Hepatocyte (in vitro differentiated cells): ENCODE results near the gene PRSS22. TPM values are rescaled to one million over a fixed set of nuclear protein-coding genes. Genes with fewer than 3 reads are reported as not detected.
A peak's percentile ranks its signal among the peaks of the same experiment; 100 is the strongest.

Experiments
- DNase-seq: peaks from one replicate; pipeline ENCODE4 v3.0.0-alpha.2; 2016; ENCODE audit warnings: low spot score
- H2AFZ ChIP-seq: fragments of 200-600 bp; sonication (generic); 2 replicates; pipeline ENCODE4 v1.6.0; 2016; ENCODE audit warnings: antibody characterized with exemption, mild to moderate bottlenecking
- H3K27ac ChIP-seq: fragments of 200-600 bp; sonication (generic); 2 replicates; pipeline ENCODE4 v1.5.1; 2016; ENCODE audit warnings: mild to moderate bottlenecking
- H3K27me3 ChIP-seq: fragments of 200-600 bp; sonication (generic); 2 replicates; pipeline ENCODE4 v1.6.1; 2016
- H3K36me3 ChIP-seq: fragments of 200-600 bp; sonication (generic); replicated peaks from 2 replicates; pipeline ENCODE4 v1.5.1; 2016; ENCODE audit warnings: low read depth; ENCODE audit not compliant: insufficient read depth
- H3K4me1 ChIP-seq: fragments of 200-600 bp; sonication (generic); 2 replicates; pipeline ENCODE4 v1.5.1; 2016; ENCODE audit warnings: mild to moderate bottlenecking, moderate library complexity; ENCODE audit not compliant: insufficient read depth
- H3K4me2 ChIP-seq: fragments of 200-600 bp; sonication (generic); 2 replicates; pipeline ENCODE4 v1.6.0; 2016
- H3K4me3 ChIP-seq: fragments of 200-600 bp; sonication (generic); 2 replicates; pipeline ENCODE4 v1.5.1; 2016; ENCODE audit warnings: mild to moderate bottlenecking
- H3K79me2 ChIP-seq: fragments of 200-600 bp; sonication (generic); 2 replicates; pipeline ENCODE4 v1.6.0; 2017; ENCODE audit warnings: mild to moderate bottlenecking
- H3K9me2 ChIP-seq: fragments of 200-600 bp; sonication (generic); replicated peaks from 2 replicates; pipeline ENCODE4 v1.6.0; 2017; ENCODE audit warnings: mild to moderate bottlenecking; ENCODE audit not compliant: insufficient read depth
- H3K9me3 ChIP-seq: fragments of 200-600 bp; sonication (generic); 2 replicates; pipeline ENCODE4 v1.5.1; 2016; ENCODE audit warnings: low read depth, mild to moderate bottlenecking
- H4K20me1 ChIP-seq: fragments of 200-600 bp; sonication (generic); 2 replicates; pipeline ENCODE4 v1.6.0; 2016; ENCODE audit warnings: mild to moderate bottlenecking; ENCODE audit not compliant: insufficient read depth, poor library complexity, severe bottlenecking
- EZH2 ChIP-seq: fragments of 200-600 bp; sonication (generic); IDR thresholded peaks from 2 replicates; pipeline ENCODE4 v1.6.1; 2016; ENCODE audit warnings: antibody characterized with exemption, mild to moderate bottlenecking, borderline replicate concordance
- EZH2phosphoT487 ChIP-seq: fragments of 200-600 bp; sonication (generic); IDR thresholded peaks from one replicate; pipeline ENCODE4 v1.6.1; 2018; ENCODE audit warnings: antibody characterized with exemption, mild to moderate bottlenecking, low read depth, moderate library complexity; ENCODE audit not compliant: unreplicated experiment, severe bottlenecking
- WGBS: methylation state at CpG from one replicate; pipeline ENCODE4 v1.1.6; 2016; ENCODE audit warnings: low lambda C conversion rate; ENCODE audit errors: missing lambda C conversion rate; 5-methylcytosine and 5-hydroxymethylcytosine counted together
- polyA plus RNA-seq: library from polyadenylated mRNA; unstranded; fragments of >200 nt; fragmentation: Nextera tagmentation; extraction: Ambion mirVana; gene quantifications from 2 replicates; pipeline ENCODE4 v1.2.1, GENCODE V29; 2016
- total RNA-seq: library from RNA; depleted of rRNA; stranded (reverse); fragments of >200 nt; gene quantifications from 2 replicates; pipeline ENCODE4 v1.2.3, GENCODE V29; 2014
- TF ChIP-seq, protein P1 (sequence below): fragments of 200-600 bp; sonication (generic); IDR thresholded peaks from 2 replicates; pipeline ENCODE4 v1.5.1; 2016; ENCODE audit warnings: antibody characterized with exemption, mild to moderate bottlenecking; ENCODE audit not compliant: poor library complexity

Gene PRSS22
- total and polyA plus RNA-seq, 2 experiments from 2014 or later, result 60.2 to 66.3 TPM

DNA sequence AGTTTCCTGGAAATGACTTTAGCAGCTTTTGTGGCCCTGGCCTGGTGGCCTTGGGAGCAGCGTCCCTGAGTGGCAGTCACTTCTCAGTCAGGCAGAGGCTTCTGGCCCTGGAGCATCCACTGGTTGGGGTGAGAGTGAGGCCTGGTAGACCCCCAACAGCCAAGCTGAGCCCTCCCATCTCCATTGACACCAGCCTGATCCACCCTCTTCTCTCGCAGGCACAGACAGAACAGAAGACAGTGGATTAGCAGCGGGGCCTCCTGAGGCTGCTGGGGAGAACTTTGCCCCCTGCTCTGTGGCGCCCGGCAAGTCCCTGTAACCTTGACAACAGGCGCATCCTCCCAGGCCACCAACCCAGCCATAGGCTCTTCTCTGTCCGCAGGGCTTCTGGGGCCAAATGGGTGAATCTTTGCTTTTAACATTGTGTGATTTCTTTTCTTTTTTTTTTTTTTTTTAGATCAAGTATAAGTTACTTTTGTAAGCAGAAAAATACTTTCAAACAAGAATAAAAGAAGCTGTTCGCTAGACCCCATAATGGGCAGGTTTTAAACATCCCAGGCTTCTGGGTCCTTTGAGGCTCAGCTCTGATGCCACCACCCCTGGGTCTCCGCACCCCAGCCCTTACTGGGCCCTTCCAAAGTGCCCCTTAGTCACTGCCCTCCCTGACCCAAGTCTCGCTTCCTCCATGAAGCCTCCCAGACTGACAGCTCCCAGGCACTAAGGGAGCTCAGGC lies 41.0 kb upstream of the PRSS22 start:
- DNase-seq, result peak; percentile 70
- H4K20me1 ChIP-seq, result no peaks in the 10 kb centered on the region
- no peaks in the 10 kb centered on the region for H3K9me3 ChIP-seq
- H3K79me2 ChIP-seq, result no peaks in the 10 kb centered on the region
- WGBS, result 71% methylated on average over 10 of the region's 10 CpGs
- peaks cover 12% of the 10 kb centered on the region for H3K4me1 ChIP-seq
- H2AFZ ChIP-seq, result no peak overlapping the region
- H3K9me2 ChIP-seq, result no peaks in the 10 kb centered on the region
- peak overlapping the region; percentile 48 for H3K4me2 ChIP-seq
- H3K27me3 ChIP-seq, result no peaks in the 10 kb centered on the region
- no peak for TF ChIP-seq EZH2
- no peak for TF ChIP-seq EZH2phosphoT487
- TF ChIP-seq, protein P1, sequence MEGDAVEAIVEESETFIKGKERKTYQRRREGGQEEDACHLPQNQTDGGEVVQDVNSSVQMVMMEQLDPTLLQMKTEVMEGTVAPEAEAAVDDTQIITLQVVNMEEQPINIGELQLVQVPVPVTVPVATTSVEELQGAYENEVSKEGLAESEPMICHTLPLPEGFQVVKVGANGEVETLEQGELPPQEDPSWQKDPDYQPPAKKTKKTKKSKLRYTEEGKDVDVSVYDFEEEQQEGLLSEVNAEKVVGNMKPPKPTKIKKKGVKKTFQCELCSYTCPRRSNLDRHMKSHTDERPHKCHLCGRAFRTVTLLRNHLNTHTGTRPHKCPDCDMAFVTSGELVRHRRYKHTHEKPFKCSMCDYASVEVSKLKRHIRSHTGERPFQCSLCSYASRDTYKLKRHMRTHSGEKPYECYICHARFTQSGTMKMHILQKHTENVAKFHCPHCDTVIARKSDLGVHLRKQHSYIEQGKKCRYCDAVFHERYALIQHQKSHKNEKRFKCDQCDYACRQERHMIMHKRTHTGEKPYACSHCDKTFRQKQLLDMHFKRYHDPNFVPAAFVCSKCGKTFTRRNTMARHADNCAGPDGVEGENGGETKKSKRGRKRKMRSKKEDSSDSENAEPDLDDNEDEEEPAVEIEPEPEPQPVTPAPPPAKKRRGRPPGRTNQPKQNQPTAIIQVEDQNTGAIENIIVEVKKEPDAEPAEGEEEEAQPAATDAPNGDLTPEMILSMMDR, result no peak
- H3K4me3 ChIP-seq, result no peak overlapping the region
- H3K27ac ChIP-seq, result peak overlapping the region; percentile 77
- H3K36me3 ChIP-seq, result no peaks in the 10 kb centered on the region

DNA sequence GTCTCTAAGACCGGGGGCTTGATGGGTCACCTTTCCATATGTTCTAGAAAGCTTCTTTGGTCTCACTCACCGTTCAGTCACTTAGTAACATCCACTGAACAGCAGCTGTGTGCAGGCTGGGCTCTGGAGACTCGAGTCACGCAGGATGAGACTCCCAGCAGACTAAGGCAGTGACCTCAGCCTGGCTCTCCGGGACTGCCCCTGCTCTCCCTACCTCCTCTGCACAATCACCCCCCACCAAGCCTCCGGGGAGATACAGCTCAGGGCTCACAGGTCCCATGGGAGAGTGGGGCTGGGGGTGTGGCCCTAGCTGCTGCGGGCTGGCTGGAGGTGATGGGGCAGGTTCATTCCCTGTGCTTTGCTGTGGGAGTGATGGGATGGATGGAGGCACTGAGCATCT lies 39.1 kb upstream of the PRSS22 start:
- peaks cover 6% of the 10 kb centered on the region for H3K4me1 ChIP-seq
- DNase-seq, result no peak
- no peaks in the 10 kb centered on the region for H3K9me3 ChIP-seq
- 96% methylated on average over 7 of the region's 7 CpGs for WGBS
- H3K27me3 ChIP-seq, result no peaks in the 10 kb centered on the region
- no peak overlapping the region for H3K4me2 ChIP-seq
- H3K79me2 ChIP-seq, result no peaks in the 10 kb centered on the region
- no peak overlapping the region for H3K27ac ChIP-seq
- TF ChIP-seq, protein P1, result no peak
- TF ChIP-seq EZH2 (no peak), EZH2phosphoT487 (no peak)
- H3K4me3 ChIP-seq, result no peak overlapping the region
- H2AFZ ChIP-seq, result no peak overlapping the region
- no peaks in the 10 kb centered on the region for H4K20me1 ChIP-seq
- no peaks in the 10 kb centered on the region for H3K36me3 ChIP-seq
- no peaks in the 10 kb centered on the region for H3K9me2 ChIP-seq

DNA sequence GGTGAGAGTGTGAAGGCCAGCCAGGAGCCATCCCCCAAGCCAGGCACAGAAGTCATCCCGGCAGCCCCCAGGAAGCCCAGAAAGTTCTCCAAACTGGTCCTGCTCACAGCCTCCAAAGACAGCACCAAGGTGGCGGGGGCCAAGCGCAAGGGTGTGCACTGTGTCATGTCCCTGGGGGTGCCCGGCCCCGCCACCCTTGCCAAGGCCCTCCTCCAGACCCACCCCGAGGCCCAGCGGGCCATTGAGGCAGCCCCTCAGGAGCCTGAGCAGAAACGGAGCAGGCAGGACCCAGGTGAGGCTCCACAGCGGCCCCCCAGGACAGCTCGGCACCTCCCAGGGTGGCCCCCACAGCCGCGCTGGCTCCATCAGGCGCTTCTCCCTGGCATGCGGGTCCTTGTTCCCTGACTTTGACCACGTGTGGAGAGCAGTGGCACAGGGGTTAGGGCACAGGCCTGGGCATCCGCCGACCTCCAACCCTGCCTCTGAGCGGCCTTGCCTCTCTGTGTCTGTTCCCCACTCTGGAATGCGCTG lies 38.6 kb upstream of the PRSS22 start:
- H3K36me3 ChIP-seq, result no peaks in the 10 kb centered on the region
- no peak overlapping the region for H3K27ac ChIP-seq
- no peaks in the 10 kb centered on the region for H4K20me1 ChIP-seq
- H3K4me1 ChIP-seq, result peaks cover 6% of the 10 kb centered on the region
- no peaks in the 10 kb centered on the region for H3K9me3 ChIP-seq
- WGBS, result 97% methylated on average over 19 of the region's 19 CpGs
- DNase-seq, result no peak
- TF ChIP-seq EZH2 (no peak), EZH2phosphoT487 (no peak)
- TF ChIP-seq, protein P1, result no peak
- no peak overlapping the region for H3K4me3 ChIP-seq
- no peaks in the 10 kb centered on the region for H3K9me2 ChIP-seq
- no peak overlapping the region for H2AFZ ChIP-seq
- H3K4me2 ChIP-seq, result no peak overlapping the region
- no peaks in the 10 kb centered on the region for H3K79me2 ChIP-seq
- no peaks in the 10 kb centered on the region for H3K27me3 ChIP-seq
